ENCODE results near the gene ENTPD3. TPM values are rescaled to one million over a fixed set of nuclear protein-coding genes. Genes with fewer than 3 reads are reported as not detected.

ENTPD3 gene
- total and polyA plus RNA-seq, 2 of the 13 experiments (the other 11 are each of a cell fraction or from before 2014, with no cell fraction given), result 0.07 TPM; not detected in 1

DNA sequence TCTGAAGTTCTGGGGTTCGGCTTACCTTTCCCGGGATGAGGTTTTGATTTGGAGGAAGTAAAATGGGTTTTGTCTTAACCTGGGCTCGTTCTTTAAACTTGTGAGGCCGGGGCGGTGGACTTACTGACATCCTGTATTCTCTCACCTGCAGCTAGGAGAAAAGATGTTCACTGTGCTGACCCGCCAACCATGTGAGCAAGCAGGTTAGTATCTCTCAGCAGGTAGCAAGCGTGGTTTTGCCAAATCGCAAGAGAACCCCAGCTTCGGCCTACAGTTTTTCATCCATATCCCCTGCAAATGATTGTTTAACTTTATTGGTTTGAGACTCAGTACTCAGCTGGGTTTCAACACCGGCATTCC lies 891 bp downstream of the ENTPD3 start:
- ChIA-PET POLR2A (no interaction called here), CTCF (ENCODE audit: low intra/inter-chr PET ratio, low total read pairs) (no interaction called here)
- Histone ChIP-seq H2AFZ (ENCODE audit: low read length) (no peak overlapping the region), H3K79me2 (ENCODE audit: insufficient read depth, low read length) (no peaks in the 10 kb centered on the region), H3K4me2 (ENCODE audit: low read depth, low read length) (no peak overlapping the region), H3K27me3 (ENCODE audit: control insufficient read depth in 1 of 2, insufficient read depth in 2 of 2, low read length in 2 of 2) (no peaks in the 10 kb centered on the region), H3K36me3 (replicated peaks in 1 of 2; ENCODE audit: control insufficient read depth in 1 of 2, insufficient read depth in 2 of 2, low read length in 2 of 2) (no peaks in the 10 kb centered on the region), H3K4me1 (ENCODE audit: insufficient read depth, low read length) (no peaks in the 10 kb centered on the region), H3K9ac (ENCODE audit: insufficient read depth, low read depth, low read length) (no peak overlapping the region), H3K27ac (ENCODE audit: extremely low read length, insufficient read depth, low read length) (no peak overlapping the region), H4K20me1 (ENCODE audit: insufficient read depth, low read length) (no peaks in the 10 kb centered on the region), H3K4me3 (replicated peaks in 1 of 3; ENCODE audit: insufficient read depth in 1 of 3, low read depth in 2 of 3, low read length in 3 of 3) (no peak overlapping the region), H3K9me3 (ENCODE audit: low read length) (no peaks in the 10 kb centered on the region)
- intact Hi-C loops (cut with micrococcal nuclease; ENCODE audit: unreplicated experiment) (no loop called here), in situ Hi-C loops (cut with HindIII; ENCODE audit: extremely low pct_ligation_motif_present, low pct_unique_long_range_greater_than_20kb) (no loop called here)
- no peak for FAIRE-seq
- no peak for ATAC-seq
- 42% methylated on average over 10 of the region's 10 CpGs for WGBS (ENCODE audit: low lambda C conversion rate)
- DNase-seq (ENCODE audit: low spot score), result no peak
- BruUV-seq (replicated peaks), result no TSS peak
- TF ChIP-seq, protein P1, sequence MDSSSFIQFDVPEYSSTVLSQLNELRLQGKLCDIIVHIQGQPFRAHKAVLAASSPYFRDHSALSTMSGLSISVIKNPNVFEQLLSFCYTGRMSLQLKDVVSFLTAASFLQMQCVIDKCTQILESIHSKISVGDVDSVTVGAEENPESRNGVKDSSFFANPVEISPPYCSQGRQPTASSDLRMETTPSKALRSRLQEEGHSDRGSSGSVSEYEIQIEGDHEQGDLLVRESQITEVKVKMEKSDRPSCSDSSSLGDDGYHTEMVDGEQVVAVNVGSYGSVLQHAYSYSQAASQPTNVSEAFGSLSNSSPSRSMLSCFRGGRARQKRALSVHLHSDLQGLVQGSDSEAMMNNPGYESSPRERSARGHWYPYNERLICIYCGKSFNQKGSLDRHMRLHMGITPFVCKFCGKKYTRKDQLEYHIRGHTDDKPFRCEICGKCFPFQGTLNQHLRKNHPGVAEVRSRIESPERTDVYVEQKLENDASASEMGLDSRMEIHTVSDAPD (CRISPR knock-in tag; IDR thresholded peaks at IDR 0.05), result no peak
- TF ChIP-seq ZFP36 (IDR thresholded peaks at IDR 0.05; ENCODE audit: borderline replicate concordance, low read depth, low read length, partially characterized antibody) (no peak), ZMYM2 (CRISPR knock-in tag; IDR thresholded peaks at IDR 0.05) (no peak)
- TF ChIP-seq, protein P2, sequence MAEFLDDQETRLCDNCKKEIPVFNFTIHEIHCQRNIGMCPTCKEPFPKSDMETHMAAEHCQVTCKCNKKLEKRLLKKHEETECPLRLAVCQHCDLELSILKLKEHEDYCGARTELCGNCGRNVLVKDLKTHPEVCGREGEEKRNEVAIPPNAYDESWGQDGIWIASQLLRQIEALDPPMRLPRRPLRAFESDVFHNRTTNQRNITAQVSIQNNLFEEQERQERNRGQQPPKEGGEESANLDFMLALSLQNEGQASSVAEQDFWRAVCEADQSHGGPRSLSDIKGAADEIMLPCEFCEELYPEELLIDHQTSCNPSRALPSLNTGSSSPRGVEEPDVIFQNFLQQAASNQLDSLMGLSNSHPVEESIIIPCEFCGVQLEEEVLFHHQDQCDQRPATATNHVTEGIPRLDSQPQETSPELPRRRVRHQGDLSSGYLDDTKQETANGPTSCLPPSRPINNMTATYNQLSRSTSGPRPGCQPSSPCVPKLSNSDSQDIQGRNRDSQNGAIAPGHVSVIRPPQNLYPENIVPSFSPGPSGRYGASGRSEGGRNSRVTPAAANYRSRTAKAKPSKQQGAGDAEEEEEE (CRISPR knock-in tag; IDR thresholded peaks at IDR 0.05; ENCODE audit: borderline replicate concordance), result no peak
- TF ChIP-seq, protein P3, sequence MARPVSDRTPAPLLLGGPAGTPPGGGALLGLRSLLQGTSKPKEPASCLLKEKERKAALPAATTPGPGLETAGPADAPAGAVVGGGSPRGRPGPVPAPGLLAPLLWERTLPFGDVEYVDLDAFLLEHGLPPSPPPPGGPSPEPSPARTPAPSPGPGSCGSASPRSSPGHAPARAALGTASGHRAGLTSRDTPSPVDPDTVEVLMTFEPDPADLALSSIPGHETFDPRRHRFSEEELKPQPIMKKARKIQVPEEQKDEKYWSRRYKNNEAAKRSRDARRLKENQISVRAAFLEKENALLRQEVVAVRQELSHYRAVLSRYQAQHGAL (CRISPR knock-in tag; IDR thresholded peaks at IDR 0.05; ENCODE audit: not compliant biosample characterization), result no peak
